ENCODE results near the gene CAMK2N2. TPM values are rescaled to one million over a fixed set of nuclear protein-coding genes. Genes with fewer than 3 reads are reported as not detected.

The CAMK2N2 gene
- total RNA-seq, 6 experiments from 2014 or later: 0.21 to 0.42 (median 0.24) TPM; not detected in 3

DNA sequence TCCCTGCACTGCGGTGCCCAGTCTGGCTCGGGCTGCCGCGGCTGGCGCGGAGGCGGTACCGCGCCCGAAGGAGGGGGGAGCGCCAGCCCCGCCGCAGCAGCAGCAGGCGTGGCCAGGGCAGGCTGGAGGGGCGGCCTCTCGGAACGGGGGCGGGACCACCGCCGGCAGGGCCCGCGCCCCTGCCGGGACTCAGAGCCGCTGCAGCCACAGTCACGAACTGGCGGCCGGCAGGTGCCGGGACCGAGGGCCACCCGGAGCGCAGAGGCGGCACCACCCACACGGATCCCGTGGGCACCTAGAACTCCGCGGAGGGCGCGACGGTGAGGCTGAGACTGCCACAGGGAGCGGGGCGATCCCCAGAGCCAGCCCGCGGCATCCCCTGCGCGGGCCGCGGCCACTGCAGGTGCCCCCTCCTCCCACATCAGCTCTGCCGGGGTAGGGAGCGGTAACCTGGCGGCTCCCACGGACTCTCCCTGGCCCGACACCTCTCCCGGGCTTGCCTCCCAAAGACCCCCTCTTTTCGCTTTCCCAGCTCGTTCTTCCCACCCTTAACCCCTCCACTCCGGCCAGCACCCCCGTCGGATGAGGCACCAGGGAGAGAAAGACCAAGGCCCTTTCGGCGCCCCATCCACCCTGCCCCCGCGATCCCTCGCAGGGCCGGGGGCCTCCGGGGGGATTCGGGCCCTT is 31.8 kb downstream of the CAMK2N2 start, which contains the start of gene VWA5B2:
Gene VWA5B2 (plus strand): TSS at position 192 of the 687 bp plus-strand sequence. CDS start 944 bp downstream, outside the sequence.
- TF ChIP-seq, protein P1, sequence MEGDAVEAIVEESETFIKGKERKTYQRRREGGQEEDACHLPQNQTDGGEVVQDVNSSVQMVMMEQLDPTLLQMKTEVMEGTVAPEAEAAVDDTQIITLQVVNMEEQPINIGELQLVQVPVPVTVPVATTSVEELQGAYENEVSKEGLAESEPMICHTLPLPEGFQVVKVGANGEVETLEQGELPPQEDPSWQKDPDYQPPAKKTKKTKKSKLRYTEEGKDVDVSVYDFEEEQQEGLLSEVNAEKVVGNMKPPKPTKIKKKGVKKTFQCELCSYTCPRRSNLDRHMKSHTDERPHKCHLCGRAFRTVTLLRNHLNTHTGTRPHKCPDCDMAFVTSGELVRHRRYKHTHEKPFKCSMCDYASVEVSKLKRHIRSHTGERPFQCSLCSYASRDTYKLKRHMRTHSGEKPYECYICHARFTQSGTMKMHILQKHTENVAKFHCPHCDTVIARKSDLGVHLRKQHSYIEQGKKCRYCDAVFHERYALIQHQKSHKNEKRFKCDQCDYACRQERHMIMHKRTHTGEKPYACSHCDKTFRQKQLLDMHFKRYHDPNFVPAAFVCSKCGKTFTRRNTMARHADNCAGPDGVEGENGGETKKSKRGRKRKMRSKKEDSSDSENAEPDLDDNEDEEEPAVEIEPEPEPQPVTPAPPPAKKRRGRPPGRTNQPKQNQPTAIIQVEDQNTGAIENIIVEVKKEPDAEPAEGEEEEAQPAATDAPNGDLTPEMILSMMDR (IDR thresholded peaks at IDR 0.05): peak in 2 of 4 donors; percentile 10 to 25
- no peak for TF ChIP-seq POLR2A (IDR thresholded peaks at IDR 0.05)
- WGBS (ENCODE audit: insufficient coverage, low coverage, low lambda C conversion rate, missing lambda C conversion rate): under 1% methylated on average over 16 of the region's 66 CpGs
- intact Hi-C loops (cut with DNase I): no loop called here
- H3K4me3 ChIP-seq: peak within 1 kb of the TSS; percentile 18 to 36 (median 23)
- no peaks in the 10 kb centered on the region for H3K9me3 ChIP-seq
- peaks cover 0 to 18% (median 3%) of the 10 kb centered on the region in 4 donors for H3K4me1 ChIP-seq
- ATAC-seq (peak; percentile 82 to 89 (median 84)), DNase-seq (peak in 2 of 3 donors; percentile 48 to 59)
- H3K27me3 ChIP-seq: peaks cover 0 to 24% of the 10 kb centered on the region in 2 donors
- H3K36me3 ChIP-seq: no peaks in the 10 kb centered on the region
- no peak within 1 kb of the TSS for H3K27ac ChIP-seq

DNA sequence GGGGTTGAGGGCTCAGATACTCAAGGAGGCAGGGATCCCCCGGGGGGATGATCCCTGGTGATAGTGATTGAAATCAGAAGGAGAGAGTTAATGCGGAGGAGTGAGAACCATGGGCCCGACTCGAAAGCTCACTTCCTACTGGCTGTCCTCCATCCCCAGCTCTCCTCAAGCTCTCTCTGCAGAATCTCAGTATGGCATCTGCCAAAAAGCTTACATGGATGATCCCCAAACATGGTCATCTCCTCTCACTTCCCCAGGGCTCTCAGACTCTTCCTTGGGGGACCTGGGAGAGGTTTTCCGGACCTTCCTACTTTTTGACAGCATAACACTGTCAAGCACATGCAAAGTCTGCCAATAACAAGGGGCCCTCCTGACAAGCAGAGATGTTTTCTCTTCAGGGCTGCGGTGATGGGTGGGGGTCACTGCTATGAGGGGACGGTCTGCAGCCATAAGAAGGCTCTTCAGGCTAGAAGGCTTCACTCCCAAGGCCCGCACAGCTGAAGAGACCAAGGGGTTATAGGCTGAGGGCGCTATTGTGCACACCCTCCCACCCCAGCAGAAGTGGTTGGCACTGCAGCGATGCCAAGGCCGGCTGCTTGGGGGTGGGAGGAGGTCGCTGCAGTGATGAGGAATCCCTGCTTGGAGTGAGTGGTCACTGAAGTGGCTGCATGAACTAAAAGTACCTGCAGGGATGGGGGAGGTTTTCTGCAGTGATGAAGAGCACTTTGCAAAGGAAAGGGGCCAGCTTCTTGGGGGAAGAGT is 32.8 kb downstream of the CAMK2N2 start:
- intact Hi-C loops (cut with DNase I): no loop called here
- no peak for DNase-seq
- no peaks in the 10 kb centered on the region for H3K36me3 ChIP-seq
- no peak for ATAC-seq
- H3K9me3 ChIP-seq: no peaks in the 10 kb centered on the region
- TF ChIP-seq, protein P1 (IDR thresholded peaks at IDR 0.05): no peak
- no peak for TF ChIP-seq POLR2A (IDR thresholded peaks at IDR 0.05)
- H3K4me1 ChIP-seq: peaks cover 0 to 18% (median 3%) of the 10 kb centered on the region in 4 donors
- no peak overlapping the region for H3K27ac ChIP-seq
- H3K4me3 ChIP-seq: no peak overlapping the region
- H3K27me3 ChIP-seq: peaks cover 0 to 24% of the 10 kb centered on the region in 2 donors
- WGBS (ENCODE audit: insufficient coverage, low coverage, low lambda C conversion rate, missing lambda C conversion rate): 63% methylated on average over 7 of the region's 12 CpGs

DNA sequence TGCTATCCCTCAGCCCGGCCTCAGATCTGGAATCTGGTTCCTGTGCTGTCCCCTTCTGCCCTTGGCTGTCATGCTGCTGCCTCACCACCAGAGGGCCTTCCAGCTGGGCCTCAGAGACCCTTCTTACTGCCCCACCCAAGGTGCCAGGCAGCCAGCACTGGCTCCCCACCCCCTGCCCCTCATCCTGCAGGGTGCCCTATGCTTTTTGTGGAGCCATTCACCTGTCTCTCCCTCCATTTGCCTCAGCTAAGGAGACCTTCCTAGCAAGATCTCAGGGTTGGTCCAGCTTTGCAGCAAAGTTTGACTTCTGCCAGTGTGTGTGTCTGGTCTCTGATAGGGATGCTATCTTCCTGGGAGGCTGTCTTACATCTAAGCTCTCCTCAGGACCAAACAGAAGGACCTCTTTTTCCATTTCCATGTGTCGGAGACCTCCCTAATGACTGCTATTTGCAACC is 33.8 kb downstream of the CAMK2N2 start:
- TF ChIP-seq, protein P1 (IDR thresholded peaks at IDR 0.05): peak; percentile 65 to 85 (median 84)
- no peak for TF ChIP-seq POLR2A (IDR thresholded peaks at IDR 0.05)
- H3K4me3 ChIP-seq: no peak overlapping the region
- intact Hi-C loops (cut with DNase I): no loop called here
- whole genome bisulfite sequencing (ENCODE audit: insufficient coverage, low coverage, low lambda C conversion rate, missing lambda C conversion rate): 25% methylated on average over 1 of the region's 2 CpGs
- DNase-seq (peak in 1 of 3 donors; percentile 55), ATAC-seq (peak; percentile 73 to 77 (median 74))
- H3K9me3 ChIP-seq: no peaks in the 10 kb centered on the region
- peaks cover 0 to 18% (median 3%) of the 10 kb centered on the region in 4 donors for H3K4me1 ChIP-seq
- H3K36me3 ChIP-seq: no peaks in the 10 kb centered on the region
- H3K27ac ChIP-seq: no peak overlapping the region
- H3K27me3 ChIP-seq: peaks cover 0 to 24% of the 10 kb centered on the region in 2 donors

- no peaks in the 10 kb centered on the region for H3K4me1 ChIP-seq
- DNase-seq (no peak), ATAC-seq (no peak)
- H3K27ac ChIP-seq: no peak overlapping the region
- no peaks in the 10 kb centered on the region for H3K9me3 ChIP-seq
- no peak overlapping the region for H3K4me3 ChIP-seq
- 75% methylated on average over 2 of the region's 3 CpGs for WGBS (ENCODE audit: insufficient coverage, low coverage, low lambda C conversion rate, missing lambda C conversion rate)
- intact Hi-C loops (cut with DNase I): no loop called here
- no peaks in the 10 kb centered on the region for H3K27me3 ChIP-seq
- TF ChIP-seq, protein P1 (IDR thresholded peaks at IDR 0.05): no peak
- TF ChIP-seq POLR2A (IDR thresholded peaks at IDR 0.05): no peak
- no peaks in the 10 kb centered on the region for H3K36me3 ChIP-seq
These were observed 37.4 kb downstream of the CAMK2N2 start for GRCh38 chr3:184223946-184224345.

All from right lobe of liver (tissue), 6 donors.